ENCODE measurements around the gene TMCO4.

TMCO4 gene

DNA sequence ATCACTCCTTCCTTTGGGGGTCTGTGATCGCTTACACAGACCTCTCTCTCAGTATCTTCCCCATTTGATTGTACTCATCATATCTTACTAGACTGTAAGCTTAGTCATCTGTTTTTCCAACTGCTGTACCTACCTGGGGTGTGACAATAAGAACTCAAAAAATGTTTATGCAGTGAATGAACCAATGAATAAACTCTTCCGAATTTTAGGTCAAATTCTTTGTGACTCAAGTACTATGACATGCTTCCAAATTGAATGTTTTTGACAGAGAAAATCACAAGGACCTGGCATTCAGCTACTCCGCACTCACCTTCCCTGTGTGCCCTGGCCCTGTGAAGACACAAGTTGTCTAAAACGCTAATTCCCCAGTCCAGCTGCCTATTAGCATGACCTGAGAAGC lies 42.1 kb downstream of the TMCO4 start:
- TF ChIP-seq FOXP2 (optimal IDR thresholded peaks at IDR 0.05; ENCODE audit: borderline replicate concordance, extremely low read depth, extremely low read length, insufficient read depth) (no peak), TAF1 (IDR thresholded peaks at IDR 0.05; ENCODE audit: borderline replicate concordance, insufficient read depth, low read length) (no peak), SIN3A (IDR thresholded peaks at IDR 0.05; ENCODE audit: borderline replicate concordance, insufficient read depth, low read length) (no peak), POLR2AphosphoS5 (IDR thresholded peaks at IDR 0.05; ENCODE audit: low read depth, low read length) (no peak)
- TF ChIP-seq, protein P1, sequence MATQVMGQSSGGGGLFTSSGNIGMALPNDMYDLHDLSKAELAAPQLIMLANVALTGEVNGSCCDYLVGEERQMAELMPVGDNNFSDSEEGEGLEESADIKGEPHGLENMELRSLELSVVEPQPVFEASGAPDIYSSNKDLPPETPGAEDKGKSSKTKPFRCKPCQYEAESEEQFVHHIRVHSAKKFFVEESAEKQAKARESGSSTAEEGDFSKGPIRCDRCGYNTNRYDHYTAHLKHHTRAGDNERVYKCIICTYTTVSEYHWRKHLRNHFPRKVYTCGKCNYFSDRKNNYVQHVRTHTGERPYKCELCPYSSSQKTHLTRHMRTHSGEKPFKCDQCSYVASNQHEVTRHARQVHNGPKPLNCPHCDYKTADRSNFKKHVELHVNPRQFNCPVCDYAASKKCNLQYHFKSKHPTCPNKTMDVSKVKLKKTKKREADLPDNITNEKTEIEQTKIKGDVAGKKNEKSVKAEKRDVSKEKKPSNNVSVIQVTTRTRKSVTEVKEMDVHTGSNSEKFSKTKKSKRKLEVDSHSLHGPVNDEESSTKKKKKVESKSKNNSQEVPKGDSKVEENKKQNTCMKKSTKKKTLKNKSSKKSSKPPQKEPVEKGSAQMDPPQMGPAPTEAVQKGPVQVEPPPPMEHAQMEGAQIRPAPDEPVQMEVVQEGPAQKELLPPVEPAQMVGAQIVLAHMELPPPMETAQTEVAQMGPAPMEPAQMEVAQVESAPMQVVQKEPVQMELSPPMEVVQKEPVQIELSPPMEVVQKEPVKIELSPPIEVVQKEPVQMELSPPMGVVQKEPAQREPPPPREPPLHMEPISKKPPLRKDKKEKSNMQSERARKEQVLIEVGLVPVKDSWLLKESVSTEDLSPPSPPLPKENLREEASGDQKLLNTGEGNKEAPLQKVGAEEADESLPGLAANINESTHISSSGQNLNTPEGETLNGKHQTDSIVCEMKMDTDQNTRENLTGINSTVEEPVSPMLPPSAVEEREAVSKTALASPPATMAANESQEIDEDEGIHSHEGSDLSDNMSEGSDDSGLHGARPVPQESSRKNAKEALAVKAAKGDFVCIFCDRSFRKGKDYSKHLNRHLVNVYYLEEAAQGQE (IDR thresholded peaks at IDR 0.05; ENCODE audit: insufficient read depth in 1 of 2, low read depth in 2 of 2, low read length in 2 of 2): no peak

DNA sequence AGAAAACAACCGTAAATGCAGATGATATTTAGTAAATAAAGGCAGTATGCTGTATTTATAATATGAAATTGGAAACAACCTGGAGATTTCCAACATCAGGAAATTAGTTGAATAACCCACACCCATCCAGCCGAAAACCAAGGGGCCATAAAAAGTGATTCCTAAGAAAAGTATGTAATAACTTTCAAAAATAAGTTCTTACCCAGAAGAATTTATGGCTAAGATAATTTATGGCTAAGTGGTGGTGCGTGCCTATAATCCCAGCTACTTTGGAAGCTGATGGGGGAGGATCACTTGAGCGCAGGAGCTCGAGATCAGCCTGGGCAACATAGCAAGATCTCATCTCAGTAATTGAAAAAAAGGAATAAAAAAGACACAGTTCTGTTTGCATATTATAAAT lies 43.2 kb downstream of the TMCO4 start:
- no peak for TF ChIP-seq POLR2AphosphoS5 (IDR thresholded peaks at IDR 0.05; ENCODE audit: low read depth, low read length)
- no peak for TF ChIP-seq SIN3A (IDR thresholded peaks at IDR 0.05; ENCODE audit: borderline replicate concordance, insufficient read depth, low read length)
- TF ChIP-seq, protein P1 (IDR thresholded peaks at IDR 0.05; ENCODE audit: insufficient read depth in 1 of 2, low read depth in 2 of 2, low read length in 2 of 2): no peak
- no peak for TF ChIP-seq FOXP2 (optimal IDR thresholded peaks at IDR 0.05; ENCODE audit: borderline replicate concordance, extremely low read depth, extremely low read length, insufficient read depth)
- no peak for TF ChIP-seq TAF1 (IDR thresholded peaks at IDR 0.05; ENCODE audit: borderline replicate concordance, insufficient read depth, low read length)

DNA sequence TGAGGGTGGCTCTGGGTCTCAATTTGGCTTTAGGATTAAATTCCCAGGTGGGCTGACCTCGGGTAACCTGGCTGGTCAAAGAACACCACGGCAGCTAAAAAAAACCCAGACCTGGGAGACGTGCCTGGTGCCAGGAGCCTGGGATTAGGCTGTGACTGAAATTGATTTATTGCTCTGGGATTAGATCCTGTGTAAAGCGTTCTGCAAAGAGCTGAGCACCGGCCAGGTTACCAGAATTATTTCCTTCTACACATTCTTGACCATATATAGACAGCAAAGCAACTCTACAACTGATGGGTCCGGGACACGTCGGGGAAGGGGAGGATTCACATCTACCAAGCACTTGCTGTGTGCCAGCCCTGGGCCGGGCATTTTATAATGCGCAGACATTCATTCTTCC lies 45.2 kb downstream of the TMCO4 start:
- TF ChIP-seq POLR2AphosphoS5 (IDR thresholded peaks at IDR 0.05; ENCODE audit: low read depth, low read length) (no peak), TAF1 (IDR thresholded peaks at IDR 0.05; ENCODE audit: borderline replicate concordance, insufficient read depth, low read length) (no peak), FOXP2 (optimal IDR thresholded peaks at IDR 0.05; ENCODE audit: borderline replicate concordance, extremely low read depth, extremely low read length, insufficient read depth) (no peak), SIN3A (IDR thresholded peaks at IDR 0.05; ENCODE audit: borderline replicate concordance, insufficient read depth, low read length) (no peak)
- TF ChIP-seq, protein P1 (IDR thresholded peaks at IDR 0.05; ENCODE audit: insufficient read depth in 1 of 2, low read depth in 2 of 2, low read length in 2 of 2): no peak

DNA sequence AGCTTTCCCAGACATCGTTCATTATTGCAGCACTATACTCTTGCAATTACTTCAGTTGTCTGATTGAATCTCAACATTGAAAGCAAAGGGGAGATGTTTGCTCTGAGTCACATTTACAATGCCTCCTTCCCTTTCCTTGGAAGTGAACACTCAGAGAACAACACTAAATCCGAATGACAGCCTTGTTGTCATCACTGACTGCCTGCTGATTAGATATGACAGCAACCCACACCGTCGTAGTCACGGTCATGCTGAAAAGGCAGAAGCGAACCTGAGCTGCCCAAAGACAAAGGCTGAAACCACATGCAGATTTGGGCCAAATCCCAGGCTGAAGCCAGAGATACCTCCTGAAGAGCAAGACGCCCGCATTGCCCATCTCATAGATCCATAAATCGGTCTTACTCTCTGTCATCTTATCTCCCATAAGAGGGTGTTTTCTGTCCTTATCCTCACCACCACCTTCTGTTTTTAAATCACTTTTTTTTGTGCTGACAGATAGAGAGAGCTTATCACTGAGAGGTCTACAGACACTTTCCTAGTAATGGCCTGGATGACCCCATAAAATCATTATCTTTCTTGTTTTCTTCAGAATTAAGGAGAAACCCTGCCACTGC lies 47.5 kb downstream of the TMCO4 start:
- no peak for TF ChIP-seq FOXP2 (optimal IDR thresholded peaks at IDR 0.05; ENCODE audit: borderline replicate concordance, extremely low read depth, extremely low read length, insufficient read depth)
- no peak for TF ChIP-seq POLR2AphosphoS5 (IDR thresholded peaks at IDR 0.05; ENCODE audit: low read depth, low read length)
- TF ChIP-seq, protein P1 (IDR thresholded peaks at IDR 0.05; ENCODE audit: insufficient read depth in 1 of 2, low read depth in 2 of 2, low read length in 2 of 2): no peak

DNA sequence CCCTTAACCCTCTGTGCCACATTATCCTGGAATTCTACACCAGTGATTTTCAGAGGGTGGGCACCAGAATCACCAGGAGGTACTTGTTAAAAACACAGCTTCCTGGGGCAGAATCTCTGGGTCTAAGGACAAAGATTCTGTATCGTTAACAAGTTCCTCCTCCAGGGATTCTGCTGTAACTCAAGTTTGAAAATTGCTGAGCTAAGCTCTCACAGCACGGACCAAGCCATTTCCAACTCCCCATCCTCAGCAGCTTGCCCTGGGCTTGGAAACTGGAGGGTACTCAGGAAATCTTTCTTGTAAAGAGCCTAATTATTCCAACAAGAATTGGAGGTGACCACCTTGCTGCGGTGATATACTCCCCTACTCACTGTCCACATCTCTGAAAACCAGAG lies 48.8 kb downstream of the TMCO4 start:
- TF ChIP-seq SIN3A (IDR thresholded peaks at IDR 0.05; ENCODE audit: borderline replicate concordance, insufficient read depth, low read length) (no peak), FOXP2 (optimal IDR thresholded peaks at IDR 0.05; ENCODE audit: borderline replicate concordance, extremely low read depth, extremely low read length, insufficient read depth) (no peak), POLR2AphosphoS5 (IDR thresholded peaks at IDR 0.05; ENCODE audit: low read depth, low read length) (no peak), TAF1 (IDR thresholded peaks at IDR 0.05; ENCODE audit: borderline replicate concordance, insufficient read depth, low read length) (no peak)
- TF ChIP-seq, protein P1 (IDR thresholded peaks at IDR 0.05; ENCODE audit: insufficient read depth in 1 of 2, low read depth in 2 of 2, low read length in 2 of 2): no peak

All from PFSK-1 (cell line).